Measurements from ENCODE around the gene ANKFN1.

DNA sequence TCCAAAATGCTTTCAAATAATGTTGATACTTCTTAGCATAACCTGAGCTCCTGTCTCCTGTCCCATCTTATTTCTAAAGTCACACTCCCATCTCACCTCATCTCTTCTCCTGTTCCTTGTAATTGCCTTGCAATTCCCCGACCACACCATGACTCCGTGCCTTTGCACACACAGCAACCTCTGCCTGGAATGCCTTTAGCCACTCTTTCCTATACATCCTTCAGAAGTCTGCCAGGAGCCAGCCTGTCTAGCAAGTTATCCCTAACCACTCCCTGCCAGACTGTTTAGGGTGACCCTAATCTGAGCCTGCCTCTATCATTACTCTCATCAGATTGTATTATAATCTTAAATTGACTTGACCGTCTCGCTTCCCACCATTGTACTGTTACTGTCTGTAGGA lies 272.2 kb downstream of the ANKFN1 start:
- TF ChIP-seq CTCF (IDR thresholded peaks at IDR 0.05; ENCODE audit: insufficient read depth, low read length, poor library complexity, severe bottlenecking) (no peak), EZH2phosphoT487 (conservative IDR thresholded peaks at IDR 0.05; ENCODE audit: low read length) (no peak)

Measured in SU-DHL-6 (cell line).